H9 (cell line): Measurements from ENCODE around the gene SEH1L. TPM values are rescaled to one million over a fixed set of nuclear protein-coding genes. Genes with fewer than 3 reads are reported as not detected.

Experiments
- DNase-seq: peaks from one replicate; pipeline ENCODE4 v3.0.0-alpha.2; 2017
- H2AFZ ChIP-seq: one replicate; pipeline ENCODE4 v1.6.1; 2013; ENCODE audit warnings: mild to moderate bottlenecking, low read length, control low read depth, moderate library complexity
- H2AK5ac ChIP-seq: 2 replicates; pipeline ENCODE4 v1.6.1; 2013; ENCODE audit warnings: low read length, control low read depth, mixed read lengths; ENCODE audit not compliant: insufficient read length
- H2BK120ac ChIP-seq: one replicate; pipeline ENCODE4 v1.6.1; 2013; ENCODE audit warnings: low read depth, mild to moderate bottlenecking, low read length, control low read depth, inconsistent platforms; ENCODE audit not compliant: poor library complexity, severe bottlenecking
- H2BK12ac ChIP-seq: 2 replicates; pipeline ENCODE4 v1.6.1; 2013; ENCODE audit warnings: low read length, control low read depth, mixed read lengths, low read depth; ENCODE audit not compliant: insufficient read length
- H2BK15ac ChIP-seq: 2 replicates; pipeline ENCODE4 v1.6.1; 2013; ENCODE audit warnings: low read depth, low read length, control low read depth
- H2BK20ac ChIP-seq: one replicate; pipeline ENCODE4 v1.6.1; 2013; ENCODE audit warnings: low read depth, mild to moderate bottlenecking, low read length, control low read depth, inconsistent platforms; ENCODE audit not compliant: poor library complexity, severe bottlenecking
- H2BK5ac ChIP-seq: 2 replicates; pipeline ENCODE4 v1.6.1; 2013; ENCODE audit warnings: low read length, control low read depth, mixed read lengths; ENCODE audit not compliant: insufficient read length
- H3K14ac ChIP-seq: 2 replicates; pipeline ENCODE4 v1.6.1; 2013; ENCODE audit warnings: low read length, control low read depth; ENCODE audit not compliant: insufficient read depth
- H3K18ac ChIP-seq: 2 replicates; pipeline ENCODE4 v1.6.1; 2013; ENCODE audit warnings: low read depth, mild to moderate bottlenecking, mixed read lengths, low read length, control low read depth; ENCODE audit not compliant: insufficient read length
- H3K23ac ChIP-seq: 2 replicates; pipeline ENCODE4 v1.6.1; 2013; ENCODE audit warnings: low read length, control low read depth, mixed read lengths, low read depth; ENCODE audit not compliant: insufficient read length
- H3K23me2 ChIP-seq: 2 replicates; pipeline ENCODE4 v1.6.1; 2013; ENCODE audit warnings: low read depth, mild to moderate bottlenecking, mixed read lengths, low read length, control low read depth; ENCODE audit not compliant: insufficient read length, poor library complexity, severe bottlenecking
- H3K27ac ChIP-seq: 2 replicates; pipeline ENCODE4 v1.5.1; 2013; ENCODE audit warnings: low read length, control low read depth, mixed read lengths, low read depth; ENCODE audit not compliant: insufficient read length
- H3K27me3 ChIP-seq: 2 replicates; pipeline ENCODE4 v1.6.1; 2013; ENCODE audit warnings: low read length, control low read depth, inconsistent platforms; ENCODE audit not compliant: insufficient read depth
- H3K4ac ChIP-seq: 2 replicates; pipeline ENCODE4 v1.6.1; 2013; ENCODE audit warnings: low read depth, mild to moderate bottlenecking, control low read depth, inconsistent platforms, low read length, moderate library complexity
- H3K4me1 ChIP-seq: 2 replicates; pipeline ENCODE4 v1.6.1; 2013; ENCODE audit warnings: low read length, control low read depth, inconsistent platforms; ENCODE audit not compliant: insufficient read depth
- H3K4me2 ChIP-seq: 2 replicates; pipeline ENCODE4 v1.6.1; 2013; ENCODE audit warnings: low read length, control low read depth, mixed read lengths; ENCODE audit not compliant: insufficient read length, insufficient read depth
- H3K56ac ChIP-seq: 2 replicates; pipeline ENCODE4 v1.6.1; 2013; ENCODE audit warnings: low read depth, mild to moderate bottlenecking, mixed read lengths, low read length, control low read depth; ENCODE audit not compliant: insufficient read length
- H3K79me1 ChIP-seq: 2 replicates; pipeline ENCODE4 v1.6.1; 2013; ENCODE audit warnings: low read depth, mild to moderate bottlenecking, moderate library complexity, low read length, control low read depth, inconsistent platforms; ENCODE audit not compliant: insufficient read depth, poor library complexity, severe bottlenecking
- H3K79me2 ChIP-seq: 2 replicates; pipeline ENCODE4 v1.6.1; 2013; ENCODE audit warnings: low read length, control low read depth, inconsistent platforms; ENCODE audit not compliant: insufficient read depth
- H3K9ac ChIP-seq: 2 replicates; pipeline ENCODE4 v1.6.1; 2013; ENCODE audit warnings: low read length, control low read depth, mixed read lengths; ENCODE audit not compliant: insufficient read length; ENCODE audit errors: extremely low read depth
- H3K9me3 ChIP-seq: one replicate; pipeline ENCODE4 v1.6.1; 2013; ENCODE audit warnings: low read depth, low read length, inconsistent platforms; ENCODE audit not compliant: control insufficient read depth
- H3T11ph ChIP-seq: one replicate; pipeline ENCODE4 v1.6.1; 2013; ENCODE audit warnings: mild to moderate bottlenecking, low read length, control low read depth, inconsistent platforms
- H4K20me1 ChIP-seq: one replicate; pipeline ENCODE4 v1.6.1; 2013; ENCODE audit not compliant: control insufficient read depth, insufficient read length, insufficient read depth
- H4K5ac ChIP-seq: 2 replicates; pipeline ENCODE4 v1.6.1; 2013; ENCODE audit warnings: low read depth, mild to moderate bottlenecking, mixed read lengths, low read length, control low read depth; ENCODE audit not compliant: insufficient read length
- H4K8ac ChIP-seq: replicated peaks from 2 replicates; pipeline ENCODE4 v1.6.1; 2013; ENCODE audit warnings: low read length, control low read depth, mixed read lengths, low read depth; ENCODE audit not compliant: insufficient read length
- H4K91ac ChIP-seq: 2 replicates; pipeline ENCODE4 v1.6.1; 2013; ENCODE audit warnings: low read depth, mild to moderate bottlenecking, moderate library complexity, mixed read lengths, low read length, control low read depth; ENCODE audit not compliant: insufficient read length
- H3K27ac Mint-ChIP-seq, 3 experiments: 2 replicates in 2 of 3; 3 replicates in 1 of 3; pipeline ENCODE4 v1.8.0; 2020 to 2021; ENCODE audit warnings: mixed read lengths in 3 of 3, mild to moderate bottlenecking in 1 of 3, moderate library complexity in 1 of 3
- H3K27me3 Mint-ChIP-seq: 2 replicates; pipeline ENCODE4 v1.8.0; 2021; ENCODE audit warnings: low read depth, mild to moderate bottlenecking, moderate library complexity, mixed read lengths
- H3K36me3 Mint-ChIP-seq, 3 experiments: 2 replicates in 2 of 3; 3 replicates in 1 of 3; pipeline ENCODE4 v1.8.0; 2020 to 2021; ENCODE audit warnings: low read depth in 3 of 3, mixed read lengths in 3 of 3; ENCODE audit not compliant: insufficient read depth in 1 of 3
- H3K4me1 Mint-ChIP-seq, 2 experiments: 2 replicates each; pipeline ENCODE4 v1.8.0; 2020; ENCODE audit warnings: mixed read lengths in 2 of 2
- H3K4me3 Mint-ChIP-seq, 2 experiments: 2 replicates in 1 of 2; 3 replicates in 1 of 2; pipeline ENCODE4 v1.8.0; 2020 to 2021; ENCODE audit warnings: mild to moderate bottlenecking in 2 of 2, mixed read lengths in 2 of 2, moderate library complexity in 1 of 2
- H3K9me3 Mint-ChIP-seq, 2 experiments: 2 replicates in 1 of 2; 3 replicates in 1 of 2; pipeline ENCODE4 v1.8.0; 2020; ENCODE audit warnings: mild to moderate bottlenecking in 2 of 2, mixed read lengths in 2 of 2, moderate library complexity in 1 of 2
- CTCF ChIP-seq: fragments of 200-600 bp; sonication (generic); conservative IDR thresholded peaks from 3 replicates; pipeline ENCODE4 v1.8.0; 2021; ENCODE audit warnings: antibody characterized with exemption, mild to moderate bottlenecking
- WGBS: extraction: QIAGEN DNeasy Blood & Tissue Kit; methylation state at CpG from one replicate; pipeline ENCODE4 v1.1.7; 2013; ENCODE audit warnings: missing lambda C conversion rate, low lambda C conversion rate, mixed read lengths; ENCODE audit not compliant: insufficient read length; ENCODE audit errors: extremely low coverage; 5-methylcytosine and 5-hydroxymethylcytosine counted together
- total RNA-seq: library from RNA; stranded (reverse); gene quantifications from 2 replicates; pipeline ENCODE4 v1.2.1, GENCODE V29; 2021

Gene SEH1L
- total RNA-seq, 1 experiment from 2014 or later, result 97.2 TPM

- Histone ChIP-seq H3K56ac (no peak overlapping the region), H3K4me2 (no peak overlapping the region), H3K4ac (no peak overlapping the region), H3K4me1 (peaks cover 5% of the 10 kb centered on the region; the same call in 1 of the 2 replicates), H3K9ac (no peak overlapping the region), H3K23me2 (no peaks in the 10 kb centered on the region), H3K79me2 (peaks cover 26% of the 10 kb centered on the region; the same call in 1 of the 2 replicates), H3K23ac (no peak overlapping the region), H3K27me3 (no peaks in the 10 kb centered on the region), H4K8ac (no peak overlapping the region), H2BK120ac (no peak overlapping the region), H4K91ac (no peak overlapping the region), H3K18ac (no peak overlapping the region), H3K79me1 (peaks cover 5% of the 10 kb centered on the region), H3K14ac (no peak overlapping the region), H2AFZ (no peak overlapping the region), H2AK5ac (no peak overlapping the region), H2BK5ac (no peak overlapping the region), H4K5ac (no peak overlapping the region), H2BK20ac (no peak overlapping the region), H3K9me3 (no peaks in the 10 kb centered on the region), H2BK15ac (no peak overlapping the region), H4K20me1 (no peaks in the 10 kb centered on the region), H3T11ph (no peak overlapping the region), H3K27ac (no peak overlapping the region), H2BK12ac (no peak overlapping the region)
- TF ChIP-seq CTCF, result no peak
- no peaks in the 10 kb centered on the region for H3K4me1 Mint-ChIP-seq
- DNase-seq, result no peak
- no peak overlapping the region for H3K27ac Mint-ChIP-seq
- H3K36me3 Mint-ChIP-seq, result peaks cover 0 to 6% (median 0%) of the 10 kb centered on the region in 3 experiments; a peak in 1 of 7 replicates
- no peaks in the 10 kb centered on the region; a peak in 1 of 5 replicates for H3K9me3 Mint-ChIP-seq
- H3K27me3 Mint-ChIP-seq, result no peaks in the 10 kb centered on the region
- H3K4me3 Mint-ChIP-seq, result no peak overlapping the region
- WGBS, result no CpG with 5 or more reads among the region's 6 CpGs
Observed at GRCh38 chr18:12995952-12996477, 48.2 kb downstream of the SEH1L start.
